ENCODE measurements around the gene OSBPL6.
"Not testable (repeated sequence)": the region's sequence is repeated elsewhere in the genome, so short reads cannot be mapped to it uniquely, and the experiment has no call there.

The OSBPL6 gene

DNA sequence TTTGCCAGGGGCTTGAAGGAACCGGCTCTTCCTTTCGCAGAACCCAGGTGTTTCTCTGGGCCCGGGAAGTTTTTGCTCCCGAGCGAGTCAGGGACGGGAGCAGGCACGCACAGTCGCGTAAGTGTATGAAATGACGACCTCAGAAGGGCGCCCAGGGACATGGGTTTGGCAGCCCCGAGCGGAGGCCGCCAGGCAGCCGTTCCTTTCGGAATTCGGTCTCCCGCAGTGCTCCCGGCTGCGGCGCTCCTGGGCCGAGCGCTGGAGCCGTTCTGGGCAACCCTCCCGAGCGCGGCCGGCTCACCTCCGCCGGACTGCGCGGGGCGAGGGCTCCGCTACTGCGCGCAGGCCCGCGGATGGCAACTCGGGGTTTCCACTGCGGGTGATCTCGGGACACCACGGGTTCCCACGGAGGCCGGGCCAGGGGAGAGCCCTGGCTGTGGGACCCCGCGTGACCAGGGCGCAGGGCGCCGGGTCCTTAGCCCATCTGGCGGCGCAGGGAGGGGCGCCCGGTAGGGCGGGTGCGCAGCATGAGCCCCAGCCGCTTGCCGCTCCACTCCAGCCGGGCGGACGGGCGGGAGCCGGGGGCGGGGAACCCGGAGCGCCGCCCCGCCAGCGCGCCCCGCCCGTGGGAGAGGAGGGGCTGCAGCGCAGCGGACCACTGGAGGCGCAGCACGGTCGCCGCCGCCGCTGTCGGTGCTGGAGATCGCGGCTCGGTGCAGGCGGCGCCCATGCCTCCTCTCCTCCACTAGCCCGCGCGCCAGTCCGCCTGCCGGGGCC lies at the start of gene OSBPL6:
OSBPL6 (plus strand) TSS at position 690 of the 777 bp plus-strand sequence. CDS start 111,673 bp downstream, outside the sequence.
- peak; percentile 93 for DNase-seq (ENCODE audit: low read depth)
- TF ChIP-seq, protein P1, sequence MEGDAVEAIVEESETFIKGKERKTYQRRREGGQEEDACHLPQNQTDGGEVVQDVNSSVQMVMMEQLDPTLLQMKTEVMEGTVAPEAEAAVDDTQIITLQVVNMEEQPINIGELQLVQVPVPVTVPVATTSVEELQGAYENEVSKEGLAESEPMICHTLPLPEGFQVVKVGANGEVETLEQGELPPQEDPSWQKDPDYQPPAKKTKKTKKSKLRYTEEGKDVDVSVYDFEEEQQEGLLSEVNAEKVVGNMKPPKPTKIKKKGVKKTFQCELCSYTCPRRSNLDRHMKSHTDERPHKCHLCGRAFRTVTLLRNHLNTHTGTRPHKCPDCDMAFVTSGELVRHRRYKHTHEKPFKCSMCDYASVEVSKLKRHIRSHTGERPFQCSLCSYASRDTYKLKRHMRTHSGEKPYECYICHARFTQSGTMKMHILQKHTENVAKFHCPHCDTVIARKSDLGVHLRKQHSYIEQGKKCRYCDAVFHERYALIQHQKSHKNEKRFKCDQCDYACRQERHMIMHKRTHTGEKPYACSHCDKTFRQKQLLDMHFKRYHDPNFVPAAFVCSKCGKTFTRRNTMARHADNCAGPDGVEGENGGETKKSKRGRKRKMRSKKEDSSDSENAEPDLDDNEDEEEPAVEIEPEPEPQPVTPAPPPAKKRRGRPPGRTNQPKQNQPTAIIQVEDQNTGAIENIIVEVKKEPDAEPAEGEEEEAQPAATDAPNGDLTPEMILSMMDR (IDR thresholded peaks at IDR 0.05; ENCODE audit: insufficient read depth, low read depth, low read length, missing control alignments) = peak; percentile 7
- peak within 1 kb of the TSS; percentile 74 for H3K4me3 ChIP-seq (ENCODE audit: low read length)

DNA sequence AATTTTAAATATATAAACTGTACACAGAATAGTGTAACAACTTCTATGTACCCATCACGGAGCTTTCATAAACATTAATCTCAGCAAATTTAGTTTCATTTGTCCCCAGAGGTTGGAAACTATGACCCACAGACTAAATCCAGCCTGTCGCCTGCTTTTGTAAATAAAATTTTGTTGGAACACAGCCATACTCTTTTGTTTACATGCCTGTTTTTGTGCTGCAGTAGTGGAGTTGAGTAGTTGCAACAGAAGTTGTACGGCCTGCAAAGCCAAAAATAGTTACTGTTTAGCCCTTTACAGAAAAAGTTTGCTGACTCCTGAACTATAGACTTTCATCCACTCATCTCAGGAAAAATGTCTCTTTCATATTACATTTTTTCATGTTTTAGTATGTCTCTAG lies 42.3 kb upstream of the OSBPL6 start:
- TF ChIP-seq, protein P1 (IDR thresholded peaks at IDR 0.05; ENCODE audit: insufficient read depth, low read depth, low read length, missing control alignments) = no peak
- no peak for DNase-seq (ENCODE audit: low read depth)
- H3K4me3 ChIP-seq (ENCODE audit: low read length) = no peak overlapping the region

DNA sequence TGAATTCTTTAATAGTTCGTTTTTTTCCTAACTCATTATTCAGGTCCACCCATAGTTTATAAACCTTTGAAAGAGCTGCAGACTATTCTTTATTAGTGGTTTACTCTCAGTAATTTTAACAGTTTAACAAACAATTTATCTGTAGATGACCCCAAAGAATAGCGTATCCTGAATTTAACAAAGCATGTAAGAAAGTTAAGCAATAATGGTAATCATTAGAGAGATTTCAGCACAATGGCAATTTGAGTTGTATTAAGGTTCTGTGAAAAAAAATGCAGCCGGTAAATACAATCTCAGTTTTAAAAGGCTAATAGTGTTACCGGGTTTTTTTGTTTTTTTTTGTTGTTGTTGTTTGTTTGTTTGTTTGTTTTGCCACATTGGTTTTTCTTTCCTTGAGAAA lies 41.8 kb upstream of the OSBPL6 start:
- no peak overlapping the region for H3K4me3 ChIP-seq (ENCODE audit: low read length)
- TF ChIP-seq, protein P1 (IDR thresholded peaks at IDR 0.05; ENCODE audit: insufficient read depth, low read depth, low read length, missing control alignments) = no peak
- no peak for DNase-seq (ENCODE audit: low read depth)

DNA sequence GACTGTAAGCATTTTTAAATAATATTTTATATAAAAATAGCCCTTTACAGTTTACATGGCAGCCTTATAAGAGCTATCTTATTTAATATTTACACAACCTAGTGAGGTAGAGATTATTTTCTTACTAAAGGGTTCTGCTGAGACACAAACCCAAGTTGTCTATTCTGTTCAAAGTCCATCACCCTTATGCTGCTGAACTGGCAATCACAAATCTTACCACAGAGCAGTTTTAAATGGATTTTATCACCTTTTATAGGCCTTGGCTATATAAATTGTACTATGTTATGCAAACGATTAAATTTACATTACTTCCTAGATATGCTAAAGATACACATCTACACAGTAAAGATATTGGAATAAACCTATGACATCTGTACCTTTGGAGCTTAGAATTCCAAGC lies 41.3 kb upstream of the OSBPL6 start:
- TF ChIP-seq, protein P1 (IDR thresholded peaks at IDR 0.05; ENCODE audit: insufficient read depth, low read depth, low read length, missing control alignments) = no peak
- DNase-seq (ENCODE audit: low read depth) = no peak
- no peak overlapping the region for H3K4me3 ChIP-seq (ENCODE audit: low read length)

DNA sequence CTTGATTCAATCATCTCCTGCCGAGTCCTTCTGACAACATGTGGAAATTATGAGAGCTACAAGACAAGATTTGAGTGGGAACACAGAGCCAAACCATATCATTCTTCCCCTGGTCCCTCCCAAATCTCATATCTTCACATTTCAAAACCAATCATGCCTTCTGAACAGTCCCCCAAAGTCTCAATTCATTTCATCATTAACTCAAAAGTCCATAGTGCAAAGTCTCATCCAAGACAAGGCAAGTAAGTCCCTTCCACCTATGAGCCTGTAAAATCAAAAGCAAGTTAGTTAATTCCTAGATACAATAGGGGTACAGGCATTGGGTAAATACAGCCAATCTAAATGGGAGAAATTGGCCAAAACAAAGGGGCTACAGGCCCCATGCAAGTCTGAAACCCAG lies 40.4 kb upstream of the OSBPL6 start:
- not testable (repeated sequence) for H3K4me3 ChIP-seq (ENCODE audit: low read length); DNase-seq (ENCODE audit: low read depth)

DNA sequence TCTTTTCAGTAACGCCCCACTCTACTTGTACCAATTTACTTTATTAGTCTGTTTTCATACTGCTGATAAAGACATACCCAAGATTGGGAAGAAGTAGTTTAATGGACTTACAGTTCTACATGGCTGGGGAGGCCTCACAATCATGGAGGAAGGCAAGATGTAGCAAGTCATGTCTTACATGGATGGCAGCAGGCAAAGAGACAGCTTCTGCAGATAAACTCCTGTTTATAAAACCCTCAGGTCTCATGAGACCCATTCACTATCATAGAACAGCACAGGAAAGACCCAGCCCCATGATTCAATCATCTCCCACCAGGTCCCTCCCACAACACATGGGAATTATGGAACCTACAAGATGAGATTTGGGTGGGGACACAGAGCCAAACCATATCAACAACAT lies 38.8 kb upstream of the OSBPL6 start:
- H3K4me3 ChIP-seq (ENCODE audit: low read length) = no peak overlapping the region
- TF ChIP-seq, protein P1 (IDR thresholded peaks at IDR 0.05; ENCODE audit: insufficient read depth, low read depth, low read length, missing control alignments) = no peak
- DNase-seq (ENCODE audit: low read depth) = no peak

DNA sequence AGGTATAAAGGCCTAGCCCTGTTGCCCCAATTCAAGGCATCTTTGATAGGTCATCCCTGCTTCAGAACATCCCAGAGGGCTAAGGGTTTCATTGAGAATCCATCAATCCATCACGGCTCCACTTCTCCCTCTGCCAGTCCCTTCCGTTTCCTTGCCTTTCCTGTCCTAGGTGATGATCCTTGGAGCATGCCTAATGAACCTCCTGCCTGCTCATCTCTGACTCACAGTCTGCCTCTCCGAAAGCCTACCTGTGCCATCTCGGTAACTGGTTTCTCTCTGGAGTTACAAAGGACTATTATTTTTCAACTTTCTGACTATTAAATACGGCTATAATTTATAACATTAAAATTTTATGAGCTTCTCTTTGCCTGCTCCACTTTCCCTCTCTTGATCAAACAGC lies 36.7 kb upstream of the OSBPL6 start:
- TF ChIP-seq, protein P1 (IDR thresholded peaks at IDR 0.05; ENCODE audit: insufficient read depth, low read depth, low read length, missing control alignments) = no peak
- no peak overlapping the region for H3K4me3 ChIP-seq (ENCODE audit: low read length)
- peak; percentile 68 for DNase-seq (ENCODE audit: low read depth)

Data from epithelial cell of esophagus (primary cell).